Ishikawa (cell line): ENCODE results near the gene ZNF8.

Experiments
- CEBPB ChIP-seq: IDR thresholded peaks from 2 replicates; pipeline ENCODE4 v1.6.1; 2012
- CREB1 ChIP-seq: IDR thresholded peaks from 2 replicates; pipeline ENCODE4 v1.6.1; 2012; ENCODE audit warnings: low read depth
- EGR1 ChIP-seq: IDR thresholded peaks from 2 replicates; pipeline ENCODE4 v1.6.1; 2012
- EP300 ChIP-seq: IDR thresholded peaks from 2 replicates; pipeline ENCODE4 v1.6.1; 2012; ENCODE audit warnings: borderline replicate concordance
- FOXM1 ChIP-seq: IDR thresholded peaks from 2 replicates; pipeline ENCODE4 v1.6.1; 2012; ENCODE audit warnings: low read depth, borderline replicate concordance
- NFIC ChIP-seq: IDR thresholded peaks from 2 replicates; pipeline ENCODE4 v1.6.1; 2012
- RAD21 ChIP-seq: IDR thresholded peaks from 2 replicates; pipeline ENCODE4 v1.6.1; 2012; ENCODE audit warnings: low read depth
- TAF1 ChIP-seq: IDR thresholded peaks from 2 replicates; pipeline ENCODE4 v1.6.1; 2012; ENCODE audit warnings: low read depth, mild to moderate bottlenecking
- TCF12 ChIP-seq: IDR thresholded peaks from 2 replicates; pipeline ENCODE4 v1.6.1; 2012; ENCODE audit warnings: low read depth
- TEAD4 ChIP-seq: IDR thresholded peaks from 2 replicates; pipeline ENCODE4 v1.6.1; 2012
- YY1 ChIP-seq: IDR thresholded peaks from 2 replicates; pipeline ENCODE4 v1.6.1; 2012; ENCODE audit warnings: low read depth
- ZBTB7A ChIP-seq: IDR thresholded peaks from 2 replicates; pipeline ENCODE4 v1.6.1; 2012; ENCODE audit warnings: low read depth
- TF ChIP-seq, protein P1 (sequence below): IDR thresholded peaks from 2 replicates; pipeline ENCODE4 v1.6.1; 2012
- TF ChIP-seq, protein P2 (sequence below): IDR thresholded peaks from 2 replicates; pipeline ENCODE4 v1.6.1; 2012
- TF ChIP-seq, protein P3 (sequence below): IDR thresholded peaks from 2 replicates; pipeline ENCODE4 v1.6.1; 2012; ENCODE audit warnings: low read depth, mild to moderate bottlenecking

Gene ZNF8

DNA sequence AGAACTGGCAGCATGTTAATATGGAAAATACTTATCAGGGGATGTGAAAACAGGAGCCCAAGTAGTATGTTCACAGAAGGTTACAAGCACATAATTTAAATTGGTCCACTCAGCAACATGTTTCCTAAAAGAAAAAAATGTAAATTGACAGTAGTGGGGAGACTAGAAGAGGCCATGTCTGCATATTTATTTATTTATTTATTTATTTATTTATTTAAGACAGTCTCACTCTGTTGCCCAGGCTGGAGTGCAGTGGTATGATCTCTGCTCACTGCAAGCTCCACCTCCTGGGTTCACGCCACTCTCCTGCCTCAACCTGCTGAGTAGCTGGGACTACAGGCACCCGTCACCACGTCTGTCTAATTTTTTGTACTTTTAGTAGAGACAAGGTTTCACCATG lies 13.7 kb upstream of the ZNF8 start:
- no peak for TF ChIP-seq EP300
- no peak for TF ChIP-seq CREB1
- no peak for TF ChIP-seq CEBPB
- no peak for TF ChIP-seq ZBTB7A
- no peak for TF ChIP-seq FOXM1
- TF ChIP-seq NFIC = no peak
- TF ChIP-seq, protein P1, sequence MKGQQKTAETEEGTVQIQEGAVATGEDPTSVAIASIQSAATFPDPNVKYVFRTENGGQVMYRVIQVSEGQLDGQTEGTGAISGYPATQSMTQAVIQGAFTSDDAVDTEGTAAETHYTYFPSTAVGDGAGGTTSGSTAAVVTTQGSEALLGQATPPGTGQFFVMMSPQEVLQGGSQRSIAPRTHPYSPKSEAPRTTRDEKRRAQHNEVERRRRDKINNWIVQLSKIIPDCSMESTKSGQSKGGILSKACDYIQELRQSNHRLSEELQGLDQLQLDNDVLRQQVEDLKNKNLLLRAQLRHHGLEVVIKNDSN = no peak
- TF ChIP-seq, protein P2, sequence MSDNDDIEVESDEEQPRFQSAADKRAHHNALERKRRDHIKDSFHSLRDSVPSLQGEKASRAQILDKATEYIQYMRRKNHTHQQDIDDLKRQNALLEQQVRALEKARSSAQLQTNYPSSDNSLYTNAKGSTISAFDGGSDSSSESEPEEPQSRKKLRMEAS = no peak
- TF ChIP-seq TCF12 = no peak
- TF ChIP-seq TEAD4 = no peak
- TF ChIP-seq EGR1 = no peak
- TF ChIP-seq YY1 = no peak
- no peak for TF ChIP-seq TAF1
- no peak for TF ChIP-seq RAD21
- TF ChIP-seq, protein P3, sequence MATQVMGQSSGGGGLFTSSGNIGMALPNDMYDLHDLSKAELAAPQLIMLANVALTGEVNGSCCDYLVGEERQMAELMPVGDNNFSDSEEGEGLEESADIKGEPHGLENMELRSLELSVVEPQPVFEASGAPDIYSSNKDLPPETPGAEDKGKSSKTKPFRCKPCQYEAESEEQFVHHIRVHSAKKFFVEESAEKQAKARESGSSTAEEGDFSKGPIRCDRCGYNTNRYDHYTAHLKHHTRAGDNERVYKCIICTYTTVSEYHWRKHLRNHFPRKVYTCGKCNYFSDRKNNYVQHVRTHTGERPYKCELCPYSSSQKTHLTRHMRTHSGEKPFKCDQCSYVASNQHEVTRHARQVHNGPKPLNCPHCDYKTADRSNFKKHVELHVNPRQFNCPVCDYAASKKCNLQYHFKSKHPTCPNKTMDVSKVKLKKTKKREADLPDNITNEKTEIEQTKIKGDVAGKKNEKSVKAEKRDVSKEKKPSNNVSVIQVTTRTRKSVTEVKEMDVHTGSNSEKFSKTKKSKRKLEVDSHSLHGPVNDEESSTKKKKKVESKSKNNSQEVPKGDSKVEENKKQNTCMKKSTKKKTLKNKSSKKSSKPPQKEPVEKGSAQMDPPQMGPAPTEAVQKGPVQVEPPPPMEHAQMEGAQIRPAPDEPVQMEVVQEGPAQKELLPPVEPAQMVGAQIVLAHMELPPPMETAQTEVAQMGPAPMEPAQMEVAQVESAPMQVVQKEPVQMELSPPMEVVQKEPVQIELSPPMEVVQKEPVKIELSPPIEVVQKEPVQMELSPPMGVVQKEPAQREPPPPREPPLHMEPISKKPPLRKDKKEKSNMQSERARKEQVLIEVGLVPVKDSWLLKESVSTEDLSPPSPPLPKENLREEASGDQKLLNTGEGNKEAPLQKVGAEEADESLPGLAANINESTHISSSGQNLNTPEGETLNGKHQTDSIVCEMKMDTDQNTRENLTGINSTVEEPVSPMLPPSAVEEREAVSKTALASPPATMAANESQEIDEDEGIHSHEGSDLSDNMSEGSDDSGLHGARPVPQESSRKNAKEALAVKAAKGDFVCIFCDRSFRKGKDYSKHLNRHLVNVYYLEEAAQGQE = no peak

DNA sequence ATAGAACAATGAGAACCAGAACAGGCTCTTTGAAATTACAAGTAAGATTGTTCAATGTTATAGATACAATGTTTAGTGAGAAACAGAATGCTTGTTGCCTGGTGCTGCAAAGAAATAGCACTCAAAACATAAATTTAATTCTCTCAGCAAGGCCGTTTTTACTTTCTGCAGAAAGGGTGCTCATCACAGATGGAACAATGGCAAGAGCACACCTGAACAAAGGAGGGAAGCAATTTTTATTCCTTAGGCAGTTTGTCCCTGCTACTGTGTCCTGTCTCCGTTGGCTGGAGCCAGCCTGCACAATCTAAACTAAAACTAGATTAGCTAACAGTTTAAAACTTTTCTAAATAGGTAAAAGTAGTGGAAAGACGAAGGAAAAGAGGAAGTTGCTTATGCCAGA lies 10.4 kb upstream of the ZNF8 start:
- TF ChIP-seq TCF12 (no peak), TEAD4 (no peak), YY1 (no peak), ZBTB7A (no peak), TAF1 (no peak), EP300 (no peak), CREB1 (no peak), FOXM1 (no peak), RAD21 (no peak), NFIC (no peak), EGR1 (no peak), CEBPB (no peak)
- TF ChIP-seq, protein P2 = no peak
- TF ChIP-seq, protein P3 = no peak
- TF ChIP-seq, protein P1 = no peak

DNA sequence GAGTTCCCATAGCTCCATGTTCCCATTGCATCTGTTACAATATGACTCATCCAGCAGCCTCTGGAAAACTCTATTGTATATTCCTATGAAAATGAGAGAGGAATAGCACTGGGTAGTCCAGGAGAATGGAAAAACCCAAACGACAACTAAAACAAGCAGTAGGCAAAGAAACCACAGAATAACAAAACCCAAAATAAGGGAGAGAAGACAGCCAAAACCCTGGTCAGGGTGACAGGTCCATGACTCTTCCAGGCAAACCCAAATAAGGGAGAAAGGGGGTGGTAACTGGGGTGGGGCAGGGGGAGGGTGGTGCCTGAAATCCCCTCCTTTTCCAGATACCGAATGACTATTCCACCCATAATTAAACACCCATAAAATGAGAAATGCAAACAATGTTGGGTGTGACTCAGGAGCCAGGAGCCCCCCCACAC lies 4.0 kb upstream of the ZNF8 start:
- TF ChIP-seq EP300 (no peak), RAD21 (no peak), CREB1 (no peak)

DNA sequence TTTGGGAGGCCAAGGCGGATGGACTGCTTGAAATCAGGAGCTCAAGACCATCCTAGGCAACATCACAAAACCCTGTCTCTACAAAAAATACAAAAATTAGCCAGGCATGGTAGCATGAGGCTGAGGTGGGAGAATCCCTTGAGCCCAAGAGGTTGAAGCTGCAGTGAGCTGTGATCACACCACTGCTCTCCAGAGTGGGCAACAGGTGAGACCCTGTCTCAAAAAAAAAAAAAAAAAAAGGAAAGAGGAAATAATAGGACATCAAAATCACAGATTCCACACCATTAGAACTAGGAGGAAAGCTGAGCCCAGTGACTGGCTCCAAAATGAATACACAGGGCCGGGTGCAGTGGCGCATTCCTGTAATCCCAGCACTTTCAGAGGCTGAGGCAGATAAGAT lies 3.2 kb upstream of the ZNF8 start:
- TF ChIP-seq, protein P1 = no peak
- no peak for TF ChIP-seq TAF1
- no peak for TF ChIP-seq TEAD4
- TF ChIP-seq RAD21 = no peak
- TF ChIP-seq, protein P2 = no peak
- no peak for TF ChIP-seq EGR1
- no peak for TF ChIP-seq NFIC
- TF ChIP-seq, protein P3 = no peak
- no peak for TF ChIP-seq CREB1
- TF ChIP-seq TCF12 = no peak
- no peak for TF ChIP-seq YY1
- no peak for TF ChIP-seq CEBPB
- TF ChIP-seq EP300 = no peak
- TF ChIP-seq FOXM1 = no peak
- TF ChIP-seq ZBTB7A = no peak
